Measurements from ENCODE around the gene PLCD4.

- peak in 3 of 6 experiments; percentile 14 to 31 (median 14) for TF ChIP-seq CTCF (IDR thresholded peaks at IDR 0.05)
- peak; percentile 85 to 91 for TF ChIP-seq POLR2A (IDR thresholded peaks at IDR 0.05)
Measured at GRCh38 chr2:218568190-218569037, 39.3 kb upstream of the PLCD4 start, which contains the start of the genes CNOT9 and USP37.
